Astrocyte (in vitro differentiated cells and primary cell): Measurements from ENCODE around the gene CCL22.

Experiments
- EZH2 ChIP-seq: IDR thresholded peaks from 2 replicates; pipeline ENCODE4 v1.6.1; 2012; ENCODE audit warnings: mild to moderate bottlenecking, low read length, inconsistent platforms; ENCODE audit not compliant: insufficient read depth
- TF ChIP-seq, protein P1 (sequence below): IDR thresholded peaks from 2 replicates; pipeline ENCODE4 v1.5.1; 2011; ENCODE audit warnings: low read depth, mild to moderate bottlenecking, inconsistent platforms, low read length, moderate library complexity; ENCODE audit not compliant: insufficient read depth

DNA sequence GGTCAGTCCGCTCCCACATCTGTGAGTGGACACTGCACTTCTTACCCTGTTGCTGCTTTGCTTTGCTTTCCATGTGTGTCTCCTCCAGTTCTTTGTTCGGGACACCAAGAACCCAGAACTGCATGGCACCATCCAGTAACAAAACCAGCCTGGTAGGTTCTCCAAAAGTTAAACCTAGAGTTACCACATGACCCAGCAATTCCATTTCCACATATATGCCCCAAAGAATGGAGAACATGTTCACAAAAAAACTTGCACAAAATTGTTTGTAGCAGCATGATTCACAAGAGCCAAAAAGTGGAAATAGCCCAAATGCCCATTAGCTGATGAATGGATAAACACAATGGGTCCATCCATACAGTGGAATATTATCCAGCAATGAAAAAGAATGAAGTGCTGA, 10.3 kb upstream of the CCL22 start:
- TF ChIP-seq, protein P1, sequence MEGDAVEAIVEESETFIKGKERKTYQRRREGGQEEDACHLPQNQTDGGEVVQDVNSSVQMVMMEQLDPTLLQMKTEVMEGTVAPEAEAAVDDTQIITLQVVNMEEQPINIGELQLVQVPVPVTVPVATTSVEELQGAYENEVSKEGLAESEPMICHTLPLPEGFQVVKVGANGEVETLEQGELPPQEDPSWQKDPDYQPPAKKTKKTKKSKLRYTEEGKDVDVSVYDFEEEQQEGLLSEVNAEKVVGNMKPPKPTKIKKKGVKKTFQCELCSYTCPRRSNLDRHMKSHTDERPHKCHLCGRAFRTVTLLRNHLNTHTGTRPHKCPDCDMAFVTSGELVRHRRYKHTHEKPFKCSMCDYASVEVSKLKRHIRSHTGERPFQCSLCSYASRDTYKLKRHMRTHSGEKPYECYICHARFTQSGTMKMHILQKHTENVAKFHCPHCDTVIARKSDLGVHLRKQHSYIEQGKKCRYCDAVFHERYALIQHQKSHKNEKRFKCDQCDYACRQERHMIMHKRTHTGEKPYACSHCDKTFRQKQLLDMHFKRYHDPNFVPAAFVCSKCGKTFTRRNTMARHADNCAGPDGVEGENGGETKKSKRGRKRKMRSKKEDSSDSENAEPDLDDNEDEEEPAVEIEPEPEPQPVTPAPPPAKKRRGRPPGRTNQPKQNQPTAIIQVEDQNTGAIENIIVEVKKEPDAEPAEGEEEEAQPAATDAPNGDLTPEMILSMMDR = no peak
- no peak for TF ChIP-seq EZH2
